Ectodermal cell (in vitro differentiated cells): ENCODE data around the gene CHPF2.

Experiments used
- H3K27ac ChIP-seq: 2 replicates; pipeline ENCODE4 v1.7.0; 2013; ENCODE audit warnings: mild to moderate bottlenecking, low read depth, low read length; ENCODE audit not compliant: insufficient read depth, poor library complexity, severe bottlenecking
- H3K27me3 ChIP-seq: 2 replicates; pipeline ENCODE4 v1.7.0; 2013; ENCODE audit warnings: mild to moderate bottlenecking, low read length; ENCODE audit not compliant: insufficient read depth, control insufficient read depth, poor library complexity, severe bottlenecking
- H3K36me3 ChIP-seq: one replicate; pipeline ENCODE4 v1.7.0; 2013; ENCODE audit warnings: low read length; ENCODE audit not compliant: control insufficient read depth, insufficient read depth
- H3K4me1 ChIP-seq: one replicate; pipeline ENCODE4 v1.7.0; 2013; ENCODE audit warnings: low read length; ENCODE audit not compliant: control insufficient read depth, insufficient read depth
- H3K4me3 ChIP-seq: 2 replicates; pipeline ENCODE4 v1.7.0; 2013; ENCODE audit warnings: low read depth, low read length, control low read depth; ENCODE audit not compliant: insufficient read depth
- H3K9me3 ChIP-seq: 2 replicates; pipeline ENCODE4 v1.7.0; 2013; ENCODE audit warnings: mild to moderate bottlenecking, low read length, moderate library complexity; ENCODE audit not compliant: control insufficient read depth
- WGBS, 2 experiments: methylation state at CpG; one replicate each; pipeline ENCODE4 v1.1.7; 2013; ENCODE audit warnings: missing lambda C conversion rate in 2 of 2; 5-methylcytosine and 5-hydroxymethylcytosine counted together

CHPF2 gene

GRCh38 chr7:151240942-151241754 is 8.9 kb downstream of the CHPF2 start:
- H3K4me3 ChIP-seq: no peak overlapping the region
- H3K4me1 ChIP-seq: peaks cover 24% of the 10 kb centered on the region
- H3K36me3 ChIP-seq: peaks cover 20% of the 10 kb centered on the region
- no peak overlapping the region for H3K27ac ChIP-seq
- 94 to 95% methylated on average over 7 of the region's 7 CpGs for WGBS, 2 experiments
- no peaks in the 10 kb centered on the region for H3K9me3 ChIP-seq
- peaks cover 18% of the 10 kb centered on the region for H3K27me3 ChIP-seq

- Histone ChIP-seq H3K36me3 (peaks cover 20% of the 10 kb centered on the region), H3K4me3 (no peak overlapping the region), H3K27ac (no peak overlapping the region), H3K27me3 (peaks cover 24% of the 10 kb centered on the region), H3K4me1 (peaks cover 28% of the 10 kb centered on the region), H3K9me3 (no peaks in the 10 kb centered on the region)
- WGBS, 2 experiments: 96% methylated on average over 9 of the region's 9 CpGs
Measured at GRCh38 chr7:151241755-151242096, 9.4 kb downstream of the CHPF2 start.

- no peak overlapping the region for H3K4me3 ChIP-seq
- H3K36me3 ChIP-seq: peaks cover 17% of the 10 kb centered on the region
- H3K27me3 ChIP-seq: peaks cover 31% of the 10 kb centered on the region
- 81 to 85% methylated on average over 20 of the region's 20 CpGs for WGBS, 2 experiments
- H3K4me1 ChIP-seq: peaks cover 32% of the 10 kb centered on the region
- no peaks in the 10 kb centered on the region for H3K9me3 ChIP-seq
- H3K27ac ChIP-seq: no peak overlapping the region
Measured at GRCh38 chr7:151242159-151243044, 10.1 kb downstream of the CHPF2 start.

GRCh38 chr7:151243045-151243349 is 10.7 kb downstream of the CHPF2 start:
- Histone ChIP-seq H3K4me3 (no peak overlapping the region), H3K27me3 (peaks cover 37% of the 10 kb centered on the region)

GRCh38 chr7:151243408-151244195 is 11.3 kb downstream of the CHPF2 start:
- H3K27ac ChIP-seq: no peak overlapping the region
- H3K4me3 ChIP-seq: no peak overlapping the region
- peaks cover 42% of the 10 kb centered on the region for H3K27me3 ChIP-seq
- no peaks in the 10 kb centered on the region for H3K9me3 ChIP-seq
- peaks cover 39% of the 10 kb centered on the region for H3K4me1 ChIP-seq
- H3K36me3 ChIP-seq: peaks cover 7% of the 10 kb centered on the region
- WGBS, 2 experiments: 41 to 45% methylated on average over 16 to 17 of the region's 17 CpGs

More at GRCh38 chr7:151243045-151243349, 10.7 kb downstream of the CHPF2 start:
- 33 to 38% methylated on average over 2 of the region's 2 CpGs for WGBS, 2 experiments
- no peaks in the 10 kb centered on the region for H3K9me3 ChIP-seq
- H3K36me3 ChIP-seq: peaks cover 11% of the 10 kb centered on the region
- peaks cover 36% of the 10 kb centered on the region for H3K4me1 ChIP-seq
- H3K27ac ChIP-seq: no peak overlapping the region

GRCh38 chr7:151244196-151244840 is 12.0 kb downstream of the CHPF2 start:
- WGBS, 2 experiments: 33 to 39% methylated on average over 7 to 10 of the region's 10 CpGs
- H3K27ac ChIP-seq: no peak overlapping the region
- H3K4me3 ChIP-seq: no peak overlapping the region

GRCh38 chr7:151244841-151245346 is 12.6 kb downstream of the CHPF2 start:
- H3K27ac ChIP-seq: no peak overlapping the region
- peak overlapping the region; percentile 0 for H3K4me3 ChIP-seq
- WGBS, 2 experiments: 5 to 7% methylated on average over 15 of the region's 15 CpGs
- peaks cover 54% of the 10 kb centered on the region for H3K27me3 ChIP-seq
- H3K36me3 ChIP-seq: no peaks in the 10 kb centered on the region
- no peaks in the 10 kb centered on the region for H3K9me3 ChIP-seq
- H3K4me1 ChIP-seq: peaks cover 48% of the 10 kb centered on the region

More at GRCh38 chr7:151244196-151244840, 12.0 kb downstream of the CHPF2 start:
- Histone ChIP-seq H3K9me3 (no peaks in the 10 kb centered on the region), H3K4me1 (peaks cover 42% of the 10 kb centered on the region), H3K27me3 (peaks cover 48% of the 10 kb centered on the region), H3K36me3 (no peaks in the 10 kb centered on the region)

GRCh38 chr7:151245360-151246101 is 13.2 kb downstream of the CHPF2 start:
- H3K27ac ChIP-seq: no peak overlapping the region
- H3K9me3 ChIP-seq: no peaks in the 10 kb centered on the region
- H3K4me3 ChIP-seq: peak overlapping the region; percentile 0
- no peaks in the 10 kb centered on the region for H3K36me3 ChIP-seq
- WGBS, 2 experiments: 2% methylated on average over 60 of the region's 60 CpGs
- H3K27me3 ChIP-seq: peaks cover 60% of the 10 kb centered on the region
- H3K4me1 ChIP-seq: peaks cover 54% of the 10 kb centered on the region
